HL-60 (cell line): ENCODE data around the gene GAGE10.
"Not testable (repeated sequence)": the region's sequence is repeated elsewhere in the genome, so short reads cannot be mapped to it uniquely, and the experiment has no call there.

Experiments used
- SPI1 ChIP-seq: IDR thresholded peaks from 2 replicates; pipeline ENCODE4 v1.6.1; 2012; ENCODE audit warnings: low read depth, mild to moderate bottlenecking, borderline replicate concordance
- TF ChIP-seq, protein P1 (sequence below): IDR thresholded peaks from one replicate; pipeline ENCODE4 v1.5.1; 2011; ENCODE audit warnings: low read length, control low read depth, inconsistent platforms; ENCODE audit not compliant: insufficient read depth
- TF ChIP-seq, protein P2 (sequence below): IDR thresholded peaks from 2 replicates; pipeline ENCODE4 v1.6.1; 2012; ENCODE audit warnings: low read depth; ENCODE audit not compliant: insufficient replicate concordance

DNA sequence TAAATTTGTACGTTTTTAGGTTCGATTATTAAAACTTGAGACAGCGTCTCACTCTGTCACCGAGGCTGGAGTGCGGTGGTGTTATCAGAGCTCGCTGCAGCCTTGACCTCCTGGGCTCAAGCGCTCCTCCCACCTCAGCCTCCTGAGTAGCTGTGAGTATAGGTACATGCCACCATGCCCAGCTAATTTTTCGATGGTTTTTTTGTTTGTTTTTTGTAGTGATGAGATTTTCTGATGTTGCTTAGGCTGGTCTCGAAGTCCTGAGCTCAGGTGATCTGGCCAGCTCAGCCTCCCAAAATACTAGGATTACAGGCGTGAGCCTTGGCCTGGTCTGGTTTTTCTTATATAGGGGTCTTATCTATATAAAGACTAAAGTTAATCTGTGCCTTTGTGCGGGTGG, 27.0 kb downstream of the GAGE10 start:
- TF ChIP-seq, protein P1, sequence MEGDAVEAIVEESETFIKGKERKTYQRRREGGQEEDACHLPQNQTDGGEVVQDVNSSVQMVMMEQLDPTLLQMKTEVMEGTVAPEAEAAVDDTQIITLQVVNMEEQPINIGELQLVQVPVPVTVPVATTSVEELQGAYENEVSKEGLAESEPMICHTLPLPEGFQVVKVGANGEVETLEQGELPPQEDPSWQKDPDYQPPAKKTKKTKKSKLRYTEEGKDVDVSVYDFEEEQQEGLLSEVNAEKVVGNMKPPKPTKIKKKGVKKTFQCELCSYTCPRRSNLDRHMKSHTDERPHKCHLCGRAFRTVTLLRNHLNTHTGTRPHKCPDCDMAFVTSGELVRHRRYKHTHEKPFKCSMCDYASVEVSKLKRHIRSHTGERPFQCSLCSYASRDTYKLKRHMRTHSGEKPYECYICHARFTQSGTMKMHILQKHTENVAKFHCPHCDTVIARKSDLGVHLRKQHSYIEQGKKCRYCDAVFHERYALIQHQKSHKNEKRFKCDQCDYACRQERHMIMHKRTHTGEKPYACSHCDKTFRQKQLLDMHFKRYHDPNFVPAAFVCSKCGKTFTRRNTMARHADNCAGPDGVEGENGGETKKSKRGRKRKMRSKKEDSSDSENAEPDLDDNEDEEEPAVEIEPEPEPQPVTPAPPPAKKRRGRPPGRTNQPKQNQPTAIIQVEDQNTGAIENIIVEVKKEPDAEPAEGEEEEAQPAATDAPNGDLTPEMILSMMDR, result not testable (repeated sequence)
- not testable (repeated sequence) for TF ChIP-seq SPI1
- TF ChIP-seq, protein P2, sequence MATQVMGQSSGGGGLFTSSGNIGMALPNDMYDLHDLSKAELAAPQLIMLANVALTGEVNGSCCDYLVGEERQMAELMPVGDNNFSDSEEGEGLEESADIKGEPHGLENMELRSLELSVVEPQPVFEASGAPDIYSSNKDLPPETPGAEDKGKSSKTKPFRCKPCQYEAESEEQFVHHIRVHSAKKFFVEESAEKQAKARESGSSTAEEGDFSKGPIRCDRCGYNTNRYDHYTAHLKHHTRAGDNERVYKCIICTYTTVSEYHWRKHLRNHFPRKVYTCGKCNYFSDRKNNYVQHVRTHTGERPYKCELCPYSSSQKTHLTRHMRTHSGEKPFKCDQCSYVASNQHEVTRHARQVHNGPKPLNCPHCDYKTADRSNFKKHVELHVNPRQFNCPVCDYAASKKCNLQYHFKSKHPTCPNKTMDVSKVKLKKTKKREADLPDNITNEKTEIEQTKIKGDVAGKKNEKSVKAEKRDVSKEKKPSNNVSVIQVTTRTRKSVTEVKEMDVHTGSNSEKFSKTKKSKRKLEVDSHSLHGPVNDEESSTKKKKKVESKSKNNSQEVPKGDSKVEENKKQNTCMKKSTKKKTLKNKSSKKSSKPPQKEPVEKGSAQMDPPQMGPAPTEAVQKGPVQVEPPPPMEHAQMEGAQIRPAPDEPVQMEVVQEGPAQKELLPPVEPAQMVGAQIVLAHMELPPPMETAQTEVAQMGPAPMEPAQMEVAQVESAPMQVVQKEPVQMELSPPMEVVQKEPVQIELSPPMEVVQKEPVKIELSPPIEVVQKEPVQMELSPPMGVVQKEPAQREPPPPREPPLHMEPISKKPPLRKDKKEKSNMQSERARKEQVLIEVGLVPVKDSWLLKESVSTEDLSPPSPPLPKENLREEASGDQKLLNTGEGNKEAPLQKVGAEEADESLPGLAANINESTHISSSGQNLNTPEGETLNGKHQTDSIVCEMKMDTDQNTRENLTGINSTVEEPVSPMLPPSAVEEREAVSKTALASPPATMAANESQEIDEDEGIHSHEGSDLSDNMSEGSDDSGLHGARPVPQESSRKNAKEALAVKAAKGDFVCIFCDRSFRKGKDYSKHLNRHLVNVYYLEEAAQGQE, result not testable (repeated sequence)
